H1 (cell line): Measurements from ENCODE around the gene TNC. TPM values are rescaled to one million over a fixed set of nuclear protein-coding genes. Genes with fewer than 3 reads are reported as not detected.

Source experiments
- BACH1 ChIP-seq: IDR thresholded peaks from 2 replicates; pipeline ENCODE4 v1.6.1; 2012; ENCODE audit warnings: low read length, improper control_type of control experiment
- polyA plus RNA-seq, 7 experiments: library from polyadenylated mRNA; depleted of rRNA in 3 of 7; stranded (reverse) in 5 of 7; unstranded in 2 of 7; fragments of >200 nt in 5 of 7; fragments of 200-250 nt in 2 of 7; gene quantifications; 1 replicate in 5 of 7; 2 replicates in 1 of 7; 4 replicates in 1 of 7; pipeline versions ENCODE4 v1.2.1 to v1.2.3, GENCODE V29; 2011 to 2013; ENCODE audit warnings: missing spikeins in 2 of 7, mixed read lengths in 2 of 7
- total RNA-seq: library from RNA; stranded (reverse); fragmentation: NEBNext Ultra II Directional; extraction: Animal tissue kit (Norgen Biotek cat#: 25700); gene quantifications from 2 replicates; pipeline ENCODE4 v1.2.1, GENCODE V29; 2021
- TF ChIP-seq, protein P1 (sequence below), 3 experiments: IDR thresholded peaks; 1 replicate in 2 of 3; 2 replicates in 1 of 3; pipeline versions ENCODE4 v1.5.1 to v1.6.1; 2011; ENCODE audit warnings: low read length in 3 of 3, mild to moderate bottlenecking in 3 of 3, inconsistent platforms in 2 of 3, low read depth in 1 of 3, moderate library complexity in 1 of 3; ENCODE audit not compliant: insufficient read depth in 1 of 3; ENCODE audit errors: control extremely low read depth in 1 of 3

Gene TNC
- total and polyA plus RNA-seq, 2 of the 8 experiments (the other 6 are each of a cell fraction or from before 2014, with no cell fraction given), result 6.2 to 11.4 TPM

- TF ChIP-seq, protein P1, sequence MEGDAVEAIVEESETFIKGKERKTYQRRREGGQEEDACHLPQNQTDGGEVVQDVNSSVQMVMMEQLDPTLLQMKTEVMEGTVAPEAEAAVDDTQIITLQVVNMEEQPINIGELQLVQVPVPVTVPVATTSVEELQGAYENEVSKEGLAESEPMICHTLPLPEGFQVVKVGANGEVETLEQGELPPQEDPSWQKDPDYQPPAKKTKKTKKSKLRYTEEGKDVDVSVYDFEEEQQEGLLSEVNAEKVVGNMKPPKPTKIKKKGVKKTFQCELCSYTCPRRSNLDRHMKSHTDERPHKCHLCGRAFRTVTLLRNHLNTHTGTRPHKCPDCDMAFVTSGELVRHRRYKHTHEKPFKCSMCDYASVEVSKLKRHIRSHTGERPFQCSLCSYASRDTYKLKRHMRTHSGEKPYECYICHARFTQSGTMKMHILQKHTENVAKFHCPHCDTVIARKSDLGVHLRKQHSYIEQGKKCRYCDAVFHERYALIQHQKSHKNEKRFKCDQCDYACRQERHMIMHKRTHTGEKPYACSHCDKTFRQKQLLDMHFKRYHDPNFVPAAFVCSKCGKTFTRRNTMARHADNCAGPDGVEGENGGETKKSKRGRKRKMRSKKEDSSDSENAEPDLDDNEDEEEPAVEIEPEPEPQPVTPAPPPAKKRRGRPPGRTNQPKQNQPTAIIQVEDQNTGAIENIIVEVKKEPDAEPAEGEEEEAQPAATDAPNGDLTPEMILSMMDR (IDR thresholded peaks at IDR 0.05; ENCODE audit: control extremely low read depth in 1 of 3, insufficient read depth in 1 of 3, low read depth in 1 of 3, low read length in 3 of 3), result no peak
- no peak for TF ChIP-seq BACH1
These were observed 34.4 kb upstream of the TNC start (continued) for GRCh38 chr9:115152281-115152820.
